NCI-H1436 (cell line): Measurements from ENCODE around the gene CEMIP.

Experiments used
- DNase-seq: peaks from one replicate; lab custom pipeline; 2025; lab: John Stamatoyannopoulos, UW

The CEMIP gene

GRCh38 chr15:80979538-80980200, 200.5 kb downstream of the CEMIP start:
- DNase-seq = no peak

GRCh38 chr15:80982205-80982604, 203.0 kb downstream of the CEMIP start:
- no peak for DNase-seq

- DNase-seq = no peak
Observed at GRCh38 chr15:80982839-80983238, 203.7 kb downstream of the CEMIP start.

GRCh38 chr15:80984856-80985255, 205.7 kb downstream of the CEMIP start:
- DNase-seq = no peak

- no peak for DNase-seq
Observed at GRCh38 chr15:80985981-80986380, 206.8 kb downstream of the CEMIP start.

- DNase-seq = no peak
Observed at GRCh38 chr15:80986487-80986886, 207.3 kb downstream of the CEMIP start.

GRCh38 chr15:80988148-80988796, 209.1 kb downstream of the CEMIP start:
- DNase-seq = no peak

GRCh38 chr15:80989081-80989517, 209.9 kb downstream of the CEMIP start:
- DNase-seq = no peak

- peak; percentile 97 for DNase-seq
Observed at GRCh38 chr15:80989518-80990478, 210.6 kb downstream of the CEMIP start, which contains the start of gene MESD. Gene MESD, minus strand, starts transcription at chr15:80989819. Its CDS starts 28 bp downstream, at chr15:80989791.

- DNase-seq = no peak
Observed at GRCh38 chr15:80990955-80991354, 211.8 kb downstream of the CEMIP start.

GRCh38 chr15:80991421-80991820, 212.3 kb downstream of the CEMIP start:
- no peak for DNase-seq

GRCh38 chr15:80992006-80992405, 212.8 kb downstream of the CEMIP start:
- no peak for DNase-seq

- DNase-seq = no peak
Observed at GRCh38 chr15:80992441-80992840, 213.3 kb downstream of the CEMIP start.

GRCh38 chr15:80996247-80996646, 217.1 kb downstream of the CEMIP start:
- no peak for DNase-seq

GRCh38 chr15:80997692-80998091, 218.5 kb downstream of the CEMIP start:
- DNase-seq = no peak

- no peak for DNase-seq
Observed at GRCh38 chr15:80998251-80998650, 219.1 kb downstream of the CEMIP start.

- no peak for DNase-seq
Observed at GRCh38 chr15:80999623-81000036, 220.5 kb downstream of the CEMIP start.

- no peak for DNase-seq
Observed at GRCh38 chr15:81000144-81000623, 221.0 kb downstream of the CEMIP start.

GRCh38 chr15:81000624-81001151, 221.5 kb downstream of the CEMIP start, which contains the start of gene TLNRD1:
Gene TLNRD1, plus strand, starts transcription at chr15:81000923. Its CDS starts 1,349 bp downstream, at chr15:81002272.
- peak; percentile 78 for DNase-seq
